Neural progenitor cell (in vitro differentiated cells): ENCODE results near the gene SUMF1. TPM values are rescaled to one million over a fixed set of nuclear protein-coding genes. Genes with fewer than 3 reads are reported as not detected.

Experiments
- DNase-seq: peaks from one replicate; pipeline ENCODE4 v3.0.0-alpha.2; 2016; ENCODE audit warnings: low spot score
- H2AFZ ChIP-seq: fragments of 200-600 bp; sonication (generic); replicated peaks from 2 replicates; pipeline ENCODE4 v1.6.1; 2016; ENCODE audit warnings: antibody characterized with exemption
- H3F3A ChIP-seq: fragments of 200-600 bp; sonication (generic); 2 replicates; pipeline ENCODE4 v1.6.1; 2016; ENCODE audit warnings: antibody characterized with exemption, low read depth
- H3K27ac ChIP-seq: fragments of 200-600 bp; sonication (generic); 2 replicates; pipeline ENCODE4 v1.5.1; 2016; ENCODE audit warnings: mild to moderate bottlenecking
- H3K27me3 ChIP-seq: fragments of 200-600 bp; sonication (generic); 2 replicates; pipeline ENCODE4 v1.6.1; 2016; ENCODE audit warnings: mild to moderate bottlenecking, moderate library complexity
- H3K36me3 ChIP-seq: fragments of 200-600 bp; sonication (generic); 2 replicates; pipeline ENCODE4 v1.5.1; 2016
- H3K4me1 ChIP-seq: fragments of 200-600 bp; sonication (generic); 2 replicates; pipeline ENCODE4 v1.6.1; 2016; ENCODE audit warnings: mixed run types
- H3K4me2 ChIP-seq: fragments of 200-600 bp; sonication (generic); 2 replicates; pipeline ENCODE4 v1.6.1; 2016
- H3K4me3 ChIP-seq: fragments of 200-600 bp; sonication (generic); 2 replicates; pipeline ENCODE4 v1.5.1; 2016
- H3K79me2 ChIP-seq: fragments of 200-600 bp; sonication (generic); 2 replicates; pipeline ENCODE4 v1.6.1; 2016; ENCODE audit warnings: low read depth
- H3K9ac ChIP-seq: fragments of 200-600 bp; sonication (generic); 2 replicates; pipeline ENCODE4 v1.6.1; 2016
- H3K9me3 ChIP-seq: fragments of 200-600 bp; sonication (generic); 2 replicates; pipeline ENCODE4 v1.5.1; 2016; ENCODE audit warnings: low read depth
- H4K20me1 ChIP-seq: fragments of 200-600 bp; sonication (generic); 2 replicates; pipeline ENCODE4 v1.6.1; 2016; ENCODE audit warnings: low read depth
- H3K27ac Mint-ChIP-seq: 3 replicates; pipeline ENCODE4 v1.8.0; 2021; ENCODE audit warnings: mixed read lengths
- H3K27me3 Mint-ChIP-seq: 2 replicates; pipeline ENCODE4 v1.8.0; 2022; ENCODE audit warnings: low read depth, mild to moderate bottlenecking, inconsistent platforms, moderate library complexity, mixed read lengths; ENCODE audit not compliant: insufficient read depth
- H3K36me3 Mint-ChIP-seq: 3 replicates; pipeline ENCODE4 v1.8.0; 2021; ENCODE audit warnings: mixed read lengths
- H3K4me1 Mint-ChIP-seq: 3 replicates; pipeline ENCODE4 v1.8.0; 2021; ENCODE audit warnings: mixed read lengths
- H3K4me3 Mint-ChIP-seq: 3 replicates; pipeline ENCODE4 v1.8.0; 2021; ENCODE audit warnings: mild to moderate bottlenecking, moderate library complexity, mixed read lengths
- H3K9me3 Mint-ChIP-seq: 3 replicates; pipeline ENCODE4 v1.8.0; 2020; ENCODE audit warnings: mixed read lengths
- EZH2 ChIP-seq: fragments of 200-600 bp; sonication (generic); IDR thresholded peaks from 2 replicates; pipeline ENCODE4 v1.6.1; 2017; ENCODE audit warnings: antibody characterized with exemption, mild to moderate bottlenecking, moderate library complexity
- EZH2phosphoT487 ChIP-seq: fragments of 200-600 bp; sonication (generic); IDR thresholded peaks from 2 replicates; pipeline ENCODE4 v1.6.1; 2017; ENCODE audit warnings: antibody characterized with exemption
- total RNA-seq: library from RNA; depleted of rRNA; stranded (reverse); fragments of >200 nt; gene quantifications from 2 replicates; pipeline ENCODE4 v1.2.3, GENCODE V29; 2015; ENCODE audit warnings: low replicate concordance
- TF ChIP-seq, protein P1 (sequence below): fragments of 200-600 bp; sonication (generic); IDR thresholded peaks from 2 replicates; pipeline ENCODE4 v1.5.1; 2017; ENCODE audit warnings: antibody characterized with exemption, mild to moderate bottlenecking

SUMF1 gene
- total RNA-seq, 1 donor from 2014 or later, result 10.6 TPM

DNA sequence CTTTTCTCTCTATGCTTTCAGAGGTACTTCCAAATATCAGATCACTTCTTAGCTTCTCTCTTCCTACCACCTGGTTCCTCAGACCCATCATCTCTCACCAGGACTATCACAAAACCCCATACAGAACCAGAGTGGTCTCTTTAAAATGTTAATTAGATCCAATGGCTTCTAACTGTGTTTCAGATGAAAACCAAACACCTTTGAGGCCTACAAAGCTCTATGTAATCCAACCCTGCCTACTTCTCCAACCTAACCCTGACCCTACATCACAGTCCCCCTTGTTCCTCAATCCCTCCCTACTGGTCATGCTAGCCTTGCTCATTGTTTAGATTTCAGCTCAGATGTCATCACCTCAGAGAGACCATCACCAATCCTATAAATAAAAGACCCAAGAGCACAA, 34.8 kb downstream of the SUMF1 start:
- no peak overlapping the region for H3K4me3 ChIP-seq
- Mint-ChIP-seq H3K9me3 (no peaks in the 10 kb centered on the region), H3K4me3 (no peak overlapping the region), H3K27me3 (peaks cover 2% of the 10 kb centered on the region), H3K36me3 (no peaks in the 10 kb centered on the region), H3K27ac (no peak overlapping the region), H3K4me1 (peaks cover 1% of the 10 kb centered on the region)
- H3K4me1 ChIP-seq, result no peaks in the 10 kb centered on the region
- DNase-seq, result no peak
- no peak overlapping the region for H3K27ac ChIP-seq
- no peaks in the 10 kb centered on the region for H3K27me3 ChIP-seq
- no peak overlapping the region for H2AFZ ChIP-seq
- H3K36me3 ChIP-seq, result no peaks in the 10 kb centered on the region
- H4K20me1 ChIP-seq, result no peaks in the 10 kb centered on the region
- H3K79me2 ChIP-seq, result no peaks in the 10 kb centered on the region
- H3F3A ChIP-seq, result no peaks in the 10 kb centered on the region
- H3K9me3 ChIP-seq, result no peaks in the 10 kb centered on the region
- TF ChIP-seq, protein P1, sequence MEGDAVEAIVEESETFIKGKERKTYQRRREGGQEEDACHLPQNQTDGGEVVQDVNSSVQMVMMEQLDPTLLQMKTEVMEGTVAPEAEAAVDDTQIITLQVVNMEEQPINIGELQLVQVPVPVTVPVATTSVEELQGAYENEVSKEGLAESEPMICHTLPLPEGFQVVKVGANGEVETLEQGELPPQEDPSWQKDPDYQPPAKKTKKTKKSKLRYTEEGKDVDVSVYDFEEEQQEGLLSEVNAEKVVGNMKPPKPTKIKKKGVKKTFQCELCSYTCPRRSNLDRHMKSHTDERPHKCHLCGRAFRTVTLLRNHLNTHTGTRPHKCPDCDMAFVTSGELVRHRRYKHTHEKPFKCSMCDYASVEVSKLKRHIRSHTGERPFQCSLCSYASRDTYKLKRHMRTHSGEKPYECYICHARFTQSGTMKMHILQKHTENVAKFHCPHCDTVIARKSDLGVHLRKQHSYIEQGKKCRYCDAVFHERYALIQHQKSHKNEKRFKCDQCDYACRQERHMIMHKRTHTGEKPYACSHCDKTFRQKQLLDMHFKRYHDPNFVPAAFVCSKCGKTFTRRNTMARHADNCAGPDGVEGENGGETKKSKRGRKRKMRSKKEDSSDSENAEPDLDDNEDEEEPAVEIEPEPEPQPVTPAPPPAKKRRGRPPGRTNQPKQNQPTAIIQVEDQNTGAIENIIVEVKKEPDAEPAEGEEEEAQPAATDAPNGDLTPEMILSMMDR, result no peak
- no peak for TF ChIP-seq EZH2phosphoT487
- no peak for TF ChIP-seq EZH2
- H3K9ac ChIP-seq, result no peak overlapping the region
- H3K4me2 ChIP-seq, result no peak overlapping the region

DNA sequence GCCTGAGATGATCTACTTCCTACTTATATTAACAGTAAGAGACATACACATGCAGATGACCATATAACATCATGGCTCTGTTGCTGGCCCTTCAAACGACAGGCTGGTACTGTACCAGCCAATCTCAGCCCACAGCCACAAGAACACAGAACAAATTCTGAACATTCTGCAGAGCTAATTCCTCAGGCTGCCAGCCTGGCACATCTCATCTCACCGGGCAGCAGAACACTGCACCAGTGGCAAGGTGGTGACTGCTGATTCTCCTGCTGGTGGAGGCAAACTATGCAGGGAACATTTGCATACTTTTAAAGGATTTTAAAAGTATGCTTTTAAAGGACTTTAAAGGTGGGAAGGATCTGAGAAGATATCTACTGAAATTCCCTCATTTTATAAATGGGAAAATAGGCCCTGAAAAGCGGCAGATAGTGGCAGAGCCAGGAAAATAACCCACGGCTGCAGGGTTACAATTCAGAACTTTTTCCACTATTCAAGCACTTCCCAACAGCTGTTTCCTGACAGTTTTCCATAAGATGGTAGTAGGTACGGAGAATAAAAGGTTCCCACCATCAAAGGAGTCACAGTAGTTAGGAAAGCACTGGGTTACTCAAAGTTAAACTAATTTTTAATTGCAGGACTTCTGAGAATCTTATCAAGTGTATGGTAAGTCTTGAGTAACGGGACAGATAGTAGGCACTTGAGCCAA, 37.3 kb downstream of the SUMF1 start:
- Histone ChIP-seq H3K79me2 (no peaks in the 10 kb centered on the region), H3K27ac (no peak overlapping the region), H3K9me3 (no peaks in the 10 kb centered on the region), H3K4me1 (no peaks in the 10 kb centered on the region), H3K4me2 (no peak overlapping the region), H3F3A (no peaks in the 10 kb centered on the region), H3K9ac (no peak overlapping the region), H4K20me1 (no peaks in the 10 kb centered on the region), H3K4me3 (no peak overlapping the region), H3K27me3 (no peaks in the 10 kb centered on the region), H2AFZ (no peak overlapping the region), H3K36me3 (no peaks in the 10 kb centered on the region)
- H3K9me3 Mint-ChIP-seq, result no peaks in the 10 kb centered on the region
- DNase-seq, result no peak
- H3K36me3 Mint-ChIP-seq, result no peaks in the 10 kb centered on the region
- TF ChIP-seq, protein P1, result no peak
- TF ChIP-seq EZH2phosphoT487, result no peak
- no peak for TF ChIP-seq EZH2
- no peak overlapping the region for H3K4me3 Mint-ChIP-seq
- no peak overlapping the region for H3K27ac Mint-ChIP-seq
- peaks cover 2% of the 10 kb centered on the region for H3K27me3 Mint-ChIP-seq
- peaks cover 14% of the 10 kb centered on the region for H3K4me1 Mint-ChIP-seq

DNA sequence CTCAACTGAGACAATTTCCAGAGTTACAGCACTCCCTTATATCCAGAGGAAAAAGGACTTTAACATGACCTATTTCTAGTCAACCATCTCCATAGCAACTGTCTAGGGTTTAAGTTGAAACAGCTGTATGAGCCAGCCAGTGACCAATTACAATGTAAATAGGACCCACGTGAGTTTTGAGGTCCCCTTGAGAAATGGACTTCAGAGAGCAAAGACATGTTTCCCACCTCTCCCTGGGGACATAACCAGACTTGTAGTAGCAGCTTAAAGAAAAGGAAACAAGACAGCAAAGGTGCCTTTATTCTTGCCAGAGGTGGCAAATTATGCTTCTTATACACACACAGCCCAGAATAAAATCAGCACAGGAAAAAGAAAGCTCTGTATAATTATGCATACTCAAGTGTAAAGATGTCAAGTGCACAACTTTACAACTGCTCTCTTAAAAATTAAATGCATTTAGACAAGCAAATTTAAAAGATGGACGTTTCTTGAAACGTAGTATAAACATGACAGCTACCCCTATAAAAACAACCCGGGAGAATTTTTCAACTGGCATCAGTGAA, 40.2 kb downstream of the SUMF1 start:
- Histone ChIP-seq H3K36me3 (no peaks in the 10 kb centered on the region), H3F3A (no peaks in the 10 kb centered on the region), H3K4me2 (no peak overlapping the region), H3K79me2 (no peaks in the 10 kb centered on the region), H4K20me1 (no peaks in the 10 kb centered on the region), H3K4me1 (no peaks in the 10 kb centered on the region), H3K9me3 (no peaks in the 10 kb centered on the region), H3K9ac (no peak overlapping the region), H3K27me3 (no peaks in the 10 kb centered on the region), H2AFZ (no peak overlapping the region), H3K4me3 (no peak overlapping the region), H3K27ac (no peak overlapping the region)
- Mint-ChIP-seq H3K4me1 (peaks cover 14% of the 10 kb centered on the region), H3K4me3 (no peak overlapping the region), H3K36me3 (no peaks in the 10 kb centered on the region), H3K27ac (no peak overlapping the region), H3K9me3 (no peaks in the 10 kb centered on the region), H3K27me3 (peaks cover 2% of the 10 kb centered on the region)
- no peak for DNase-seq
- TF ChIP-seq EZH2 (no peak), EZH2phosphoT487 (no peak)
- TF ChIP-seq, protein P1, result no peak
